HUES64 (cell line): ENCODE measurements around the gene RDX.
A peak's percentile ranks its signal among the peaks of the same experiment; 100 is the strongest.
"Not testable (repeated sequence)": the region's sequence is repeated elsewhere in the genome, so short reads cannot be mapped to it uniquely, and the experiment has no call there.

Experiments used
- H3K27ac ChIP-seq: 2 replicates; pipeline ENCODE4 v1.7.0; 2013; ENCODE audit warnings: low read depth, low read length, inconsistent platforms
- H3K27me3 ChIP-seq: 2 replicates; pipeline ENCODE4 v1.6.1; 2013; ENCODE audit warnings: mild to moderate bottlenecking, low read length; ENCODE audit not compliant: insufficient read depth
- H3K36me3 ChIP-seq: 2 replicates; pipeline ENCODE4 v1.6.1; 2013; ENCODE audit warnings: mild to moderate bottlenecking, low read length; ENCODE audit not compliant: insufficient read depth
- H3K4me1 ChIP-seq: 2 replicates; pipeline ENCODE4 v1.6.1; 2013; ENCODE audit warnings: mild to moderate bottlenecking, low read length, moderate library complexity; ENCODE audit not compliant: insufficient read depth
- H3K4me3 ChIP-seq: 2 replicates; pipeline ENCODE4 v1.5.1; 2013; ENCODE audit warnings: mild to moderate bottlenecking, low read length, moderate library complexity
- H3K9ac ChIP-seq: 2 replicates; pipeline ENCODE4 v1.6.1; 2013; ENCODE audit warnings: mild to moderate bottlenecking, low read depth, low read length
- H3K9me3 ChIP-seq: 2 replicates; pipeline ENCODE4 v1.6.1; 2013; ENCODE audit warnings: low read depth, low read length; ENCODE audit not compliant: insufficient read depth
- WGBS: fragments of 150-250, 120-280 bp; methylation state at CpG from one replicate; pipeline ENCODE4 v1.1.7; 2013; ENCODE audit warnings: missing lambda C conversion rate; 5-methylcytosine and 5-hydroxymethylcytosine counted together

Gene RDX

GRCh38 chr11:110323786-110324185, 27.4 kb upstream of the RDX start:
- Histone ChIP-seq H3K4me3 (no peak overlapping the region), H3K9me3 (0 out of 2 replicates have a peak, but pooled peaks cover 3% of the 10 kb centered on the region), H3K4me1 (peaks cover 7% of the 10 kb centered on the region; the same call in 1 of the 2 replicates), H3K27ac (no peak overlapping the region), H3K36me3 (no peaks in the 10 kb centered on the region), H3K27me3 (no peaks in the 10 kb centered on the region), H3K9ac (no peak overlapping the region)
- WGBS = 98% methylated on average over 4 of the region's 4 CpGs

- no peaks in the 10 kb centered on the region for H3K36me3 ChIP-seq
- 80% methylated on average over 2 of the region's 3 CpGs for WGBS
- H3K27me3 ChIP-seq = no peaks in the 10 kb centered on the region
These were observed 23.1 kb upstream of the RDX start for GRCh38 chr11:110319501-110319900.

GRCh38 chr11:110318638-110319404, 22.4 kb upstream of the RDX start:
- no peaks in the 10 kb centered on the region for H3K27me3 ChIP-seq
- no peaks in the 10 kb centered on the region for H3K9me3 ChIP-seq
- H3K4me3 ChIP-seq = no peak overlapping the region
- H3K27ac ChIP-seq = no peak overlapping the region
- no peaks in the 10 kb centered on the region for H3K36me3 ChIP-seq
- H3K4me1 ChIP-seq = peaks cover 15% of the 10 kb centered on the region; the same call in 1 of the 2 replicates
- H3K9ac ChIP-seq = no peak overlapping the region
- WGBS = 89% methylated on average over 1 of the region's 1 CpG

More at GRCh38 chr11:110319501-110319900, 23.1 kb upstream of the RDX start:
- H3K4me1 ChIP-seq = peaks cover 15% of the 10 kb centered on the region; the same call in 1 of the 2 replicates
- H3K9ac ChIP-seq = no peak overlapping the region
- no peak overlapping the region for H3K27ac ChIP-seq
- no peak overlapping the region for H3K4me3 ChIP-seq
- H3K9me3 ChIP-seq = no peaks in the 10 kb centered on the region

- H3K9me3 ChIP-seq = no peaks in the 10 kb centered on the region
- no peak overlapping the region for H3K4me3 ChIP-seq
- WGBS = 88% methylated on average over 3 of the region's 3 CpGs
These were observed 21.1 kb upstream of the RDX start for GRCh38 chr11:110317516-110317932.

GRCh38 chr11:110314366-110315095, 18.1 kb upstream of the RDX start:
- Histone ChIP-seq H3K27ac (no peak overlapping the region), H3K27me3 (no peaks in the 10 kb centered on the region), H3K9ac (no peak overlapping the region), H3K36me3 (no peaks in the 10 kb centered on the region), H3K9me3 (no peaks in the 10 kb centered on the region), H3K4me1 (peaks cover 30% of the 10 kb centered on the region; the same call in 1 of the 2 replicates), H3K4me3 (no peak overlapping the region)
- WGBS = 97% methylated on average over 9 of the region's 9 CpGs

More at GRCh38 chr11:110317516-110317932, 21.1 kb upstream of the RDX start:
- Histone ChIP-seq H3K27ac (no peak overlapping the region), H3K36me3 (no peaks in the 10 kb centered on the region), H3K27me3 (no peaks in the 10 kb centered on the region), H3K9ac (no peak overlapping the region), H3K4me1 (peaks cover 18% of the 10 kb centered on the region; the same call in 1 of the 2 replicates)

GRCh38 chr11:110312670-110313069, 16.3 kb upstream of the RDX start:
- peak overlapping the region; percentile 69; the same call in 1 of the 2 replicates for H3K27ac ChIP-seq
- no peaks in the 10 kb centered on the region for H3K36me3 ChIP-seq
- no peaks in the 10 kb centered on the region for H3K27me3 ChIP-seq

GRCh38 chr11:110311783-110312579, 15.6 kb upstream of the RDX start:
- peak overlapping the region; percentile 69; the same call in 1 of the 2 replicates for H3K27ac ChIP-seq
- no peaks in the 10 kb centered on the region for H3K36me3 ChIP-seq
- WGBS = 73% methylated on average over 3 of the region's 3 CpGs

More at GRCh38 chr11:110312670-110313069, 16.3 kb upstream of the RDX start:
- Histone ChIP-seq H3K9ac (no peak overlapping the region), H3K9me3 (no peaks in the 10 kb centered on the region), H3K4me3 (no peak overlapping the region), H3K4me1 (peaks cover 27% of the 10 kb centered on the region; the same call in 1 of the 2 replicates)

GRCh38 chr11:110308071-110308470, 11.7 kb upstream of the RDX start:
- 49% methylated on average over 4 of the region's 5 CpGs for WGBS
- Histone ChIP-seq H3K4me1 (peaks cover 22% of the 10 kb centered on the region; the same call in 1 of the 2 replicates), H3K9ac (no peak overlapping the region), H3K36me3 (no peaks in the 10 kb centered on the region), H3K27me3 (no peaks in the 10 kb centered on the region), H3K4me3 (no peak overlapping the region), H3K9me3 (no peaks in the 10 kb centered on the region), H3K27ac (no peak overlapping the region)

More at GRCh38 chr11:110311783-110312579, 15.6 kb upstream of the RDX start:
- Histone ChIP-seq H3K4me1 (peaks cover 22% of the 10 kb centered on the region; the same call in 1 of the 2 replicates), H3K4me3 (no peak overlapping the region), H3K9ac (no peak overlapping the region), H3K27me3 (no peaks in the 10 kb centered on the region), H3K9me3 (no peaks in the 10 kb centered on the region)

- WGBS = 94% methylated on average over 4 of the region's 4 CpGs
- not testable (repeated sequence) for H3K36me3 ChIP-seq, H3K9me3 ChIP-seq, H3K4me1 ChIP-seq, H3K27me3 ChIP-seq, H3K9ac ChIP-seq, H3K4me3 ChIP-seq, H3K27ac ChIP-seq
These were observed 9.6 kb upstream of the RDX start for GRCh38 chr11:110306019-110306388.

GRCh38 chr11:110305169-110306018, 9.0 kb upstream of the RDX start:
- Histone ChIP-seq H3K9ac (no peak overlapping the region), H3K27me3 (no peaks in the 10 kb centered on the region), H3K9me3 (no peaks in the 10 kb centered on the region), H3K4me1 (peaks cover 5% of the 10 kb centered on the region; the same call in 1 of the 2 replicates), H3K27ac (no peak overlapping the region), H3K4me3 (no peak overlapping the region), H3K36me3 (no peaks in the 10 kb centered on the region)
